ENCODE data around the gene OR2W3. TPM values are rescaled to one million over a fixed set of nuclear protein-coding genes. Genes with fewer than 3 reads are reported as not detected.

The OR2W3 gene
- total RNA-seq, 1 experiment from 2014 or later = not detected

- Histone ChIP-seq H4K20me1 (ENCODE audit: control insufficient read depth, insufficient read depth, insufficient read length) (no peaks in the 10 kb centered on the region), H3K4me2 (ENCODE audit: insufficient read depth, insufficient read length, low read length) (no peak within 1 kb of the TSS), H2BK15ac (ENCODE audit: low read depth, low read length) (no peak within 1 kb of the TSS), H2BK12ac (ENCODE audit: insufficient read length, low read depth, low read length) (no peak within 1 kb of the TSS), H3K79me2 (ENCODE audit: insufficient read depth, low read length) (no peaks in the 10 kb centered on the region), H3K23ac (ENCODE audit: insufficient read length, low read depth, low read length) (no peak within 1 kb of the TSS), H2BK20ac (ENCODE audit: low read depth, low read length, poor library complexity, severe bottlenecking) (no peak within 1 kb of the TSS), H3K18ac (ENCODE audit: insufficient read length, low read depth, low read length) (no peak within 1 kb of the TSS), H3K27me3 (ENCODE audit: insufficient read depth, low read length) (no peaks in the 10 kb centered on the region), H4K91ac (ENCODE audit: insufficient read length, low read depth, low read length) (no peak within 1 kb of the TSS), H3T11ph (ENCODE audit: low read length) (no peak within 1 kb of the TSS), H3K14ac (ENCODE audit: insufficient read depth, low read length) (no peak within 1 kb of the TSS), H2BK5ac (ENCODE audit: insufficient read length, low read length) (no peak within 1 kb of the TSS), H3K9me3 (ENCODE audit: control insufficient read depth, low read depth, low read length) (peaks cover 9% of the 10 kb centered on the region), H3K79me1 (ENCODE audit: insufficient read depth, low read depth, low read length, poor library complexity, severe bottlenecking) (no peaks in the 10 kb centered on the region), H3K23me2 (ENCODE audit: insufficient read length, low read depth, low read length, poor library complexity, severe bottlenecking) (no peaks in the 10 kb centered on the region), H4K8ac (replicated peaks; ENCODE audit: insufficient read length, low read depth, low read length) (no peak within 1 kb of the TSS), H3K9ac (ENCODE audit: extremely low read depth, insufficient read length, low read length) (no peak within 1 kb of the TSS), H2BK120ac (ENCODE audit: low read depth, low read length, poor library complexity, severe bottlenecking) (no peak within 1 kb of the TSS), H3K4ac (ENCODE audit: low read depth, low read length) (no peak within 1 kb of the TSS), H2AK5ac (ENCODE audit: insufficient read length, low read length) (no peak within 1 kb of the TSS), H4K5ac (ENCODE audit: insufficient read length, low read depth, low read length) (no peak within 1 kb of the TSS), H2AFZ (ENCODE audit: low read length) (no peak within 1 kb of the TSS), H3K56ac (ENCODE audit: insufficient read length, low read depth, low read length) (no peak within 1 kb of the TSS), H3K4me1 (ENCODE audit: insufficient read depth, low read length) (no peaks in the 10 kb centered on the region), H3K27ac (ENCODE audit: insufficient read length, low read depth, low read length) (no peak within 1 kb of the TSS)
- no peak for TF ChIP-seq CTCF (conservative IDR thresholded peaks at IDR 0.05)
- no peak within 1 kb of the TSS for H3K4me3 Mint-ChIP-seq
- no peaks in the 10 kb centered on the region; a peak in 2 of 7 replicates for H3K36me3 Mint-ChIP-seq (ENCODE audit: insufficient read depth in 1 of 3, low read depth in 3 of 3)
- no peaks in the 10 kb centered on the region; the same call in 1 of the 2 replicates for H3K27me3 Mint-ChIP-seq (ENCODE audit: low read depth)
- no peak within 1 kb of the TSS; a peak in 1 of 7 replicates for H3K27ac Mint-ChIP-seq
- H3K4me1 Mint-ChIP-seq = no peaks in the 10 kb centered on the region
- no peak for DNase-seq
- no CpG with 5 or more reads among the region's 9 CpGs for WGBS (ENCODE audit: extremely low coverage, insufficient read length, low lambda C conversion rate)
- peaks cover 55 to 63% of the 10 kb centered on the region in 2 experiments for H3K9me3 Mint-ChIP-seq
Measured at GRCh38 chr1:247924868-247925267, 29.5 kb downstream of the OR2W3 start, which contains the start of gene OR2AJ1. Gene OR2AJ1, plus strand, starts transcription at chr1:247924889. Its CDS starts 8,880 bp downstream, at chr1:247933769.

All from H9 (cell line).